WI38 (cell line): Measurements from ENCODE around the gene IFT81.

ENCODE experiments used
- H3K4me3 ChIP-seq: 2 replicates; pipeline ENCODE4 v1.5.1; 2011; ENCODE audit warnings: low read depth, mild to moderate bottlenecking, control low read depth, low read length
- TF ChIP-seq, protein P1 (sequence below): IDR thresholded peaks from 2 replicates; pipeline ENCODE4 v1.5.1; 2012; ENCODE audit warnings: low read depth, mild to moderate bottlenecking, control low read depth, low read length

The IFT81 gene

GRCh38 chr12:110141389-110141788 is 17.2 kb downstream of the IFT81 start:
- TF ChIP-seq, protein P1, sequence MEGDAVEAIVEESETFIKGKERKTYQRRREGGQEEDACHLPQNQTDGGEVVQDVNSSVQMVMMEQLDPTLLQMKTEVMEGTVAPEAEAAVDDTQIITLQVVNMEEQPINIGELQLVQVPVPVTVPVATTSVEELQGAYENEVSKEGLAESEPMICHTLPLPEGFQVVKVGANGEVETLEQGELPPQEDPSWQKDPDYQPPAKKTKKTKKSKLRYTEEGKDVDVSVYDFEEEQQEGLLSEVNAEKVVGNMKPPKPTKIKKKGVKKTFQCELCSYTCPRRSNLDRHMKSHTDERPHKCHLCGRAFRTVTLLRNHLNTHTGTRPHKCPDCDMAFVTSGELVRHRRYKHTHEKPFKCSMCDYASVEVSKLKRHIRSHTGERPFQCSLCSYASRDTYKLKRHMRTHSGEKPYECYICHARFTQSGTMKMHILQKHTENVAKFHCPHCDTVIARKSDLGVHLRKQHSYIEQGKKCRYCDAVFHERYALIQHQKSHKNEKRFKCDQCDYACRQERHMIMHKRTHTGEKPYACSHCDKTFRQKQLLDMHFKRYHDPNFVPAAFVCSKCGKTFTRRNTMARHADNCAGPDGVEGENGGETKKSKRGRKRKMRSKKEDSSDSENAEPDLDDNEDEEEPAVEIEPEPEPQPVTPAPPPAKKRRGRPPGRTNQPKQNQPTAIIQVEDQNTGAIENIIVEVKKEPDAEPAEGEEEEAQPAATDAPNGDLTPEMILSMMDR: no peak
- H3K4me3 ChIP-seq: no peak overlapping the region

GRCh38 chr12:110146986-110147385 is 22.8 kb downstream of the IFT81 start:
- no peak overlapping the region for H3K4me3 ChIP-seq
- TF ChIP-seq, protein P1: no peak

DNA sequence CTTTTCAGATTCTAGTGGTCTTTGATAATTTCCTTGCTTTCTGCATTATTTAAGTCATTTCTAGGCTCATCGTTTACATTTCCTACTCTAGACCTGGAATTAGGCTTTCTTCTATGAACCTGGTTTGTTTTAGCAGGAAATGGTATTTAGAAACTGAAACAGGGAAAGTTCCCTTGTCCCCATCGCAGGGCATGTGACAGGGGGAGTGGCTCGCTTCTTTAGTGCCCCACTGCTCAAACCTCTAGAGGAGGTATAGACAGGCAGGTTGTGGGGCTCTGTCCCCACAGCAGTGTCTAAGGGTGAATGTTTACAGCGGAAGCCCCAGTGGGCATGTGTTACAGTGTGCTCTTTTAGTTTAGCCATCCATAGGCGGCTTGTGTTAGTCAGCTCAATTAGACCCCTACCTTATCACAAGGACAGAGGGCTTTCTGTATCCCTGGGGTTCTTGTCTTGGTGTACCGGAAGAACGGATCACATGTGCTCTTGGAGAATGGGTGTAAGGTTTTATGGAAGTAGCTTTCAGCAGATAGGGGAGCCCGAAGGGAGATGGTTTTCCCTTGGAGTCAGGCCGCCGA is 25.0 kb downstream of the IFT81 start:
- H3K4me3 ChIP-seq: no peak overlapping the region
- TF ChIP-seq, protein P1: no peak

DNA sequence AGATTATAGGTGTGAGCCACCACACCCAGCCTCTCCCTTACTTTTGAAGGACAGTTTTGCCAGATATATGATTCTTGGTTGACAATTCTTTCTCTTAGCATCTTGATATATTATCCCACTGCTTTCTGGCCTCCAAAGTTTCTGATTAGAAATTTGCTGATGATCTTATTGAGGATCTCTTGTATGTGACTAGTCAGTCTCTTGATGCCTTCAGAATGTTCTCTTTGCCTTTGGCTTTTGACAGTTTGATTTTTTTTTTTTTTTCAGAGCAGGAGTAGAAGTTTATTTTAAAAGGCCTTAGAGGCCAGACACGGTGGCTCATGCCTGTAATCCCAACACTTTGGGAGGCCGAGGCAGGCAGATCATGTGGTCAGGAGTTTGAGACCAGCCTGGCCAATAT is 32.6 kb downstream of the IFT81 start:
- no peak overlapping the region for H3K4me3 ChIP-seq
- TF ChIP-seq, protein P1: no peak

- TF ChIP-seq, protein P1: no peak
- no peak overlapping the region for H3K4me3 ChIP-seq
Observed at GRCh38 chr12:110157539-110157938, 33.4 kb downstream of the IFT81 start.

- TF ChIP-seq, protein P1: no peak
- H3K4me3 ChIP-seq: no peak overlapping the region
Observed at GRCh38 chr12:110159671-110160245, 35.6 kb downstream of the IFT81 start.

DNA sequence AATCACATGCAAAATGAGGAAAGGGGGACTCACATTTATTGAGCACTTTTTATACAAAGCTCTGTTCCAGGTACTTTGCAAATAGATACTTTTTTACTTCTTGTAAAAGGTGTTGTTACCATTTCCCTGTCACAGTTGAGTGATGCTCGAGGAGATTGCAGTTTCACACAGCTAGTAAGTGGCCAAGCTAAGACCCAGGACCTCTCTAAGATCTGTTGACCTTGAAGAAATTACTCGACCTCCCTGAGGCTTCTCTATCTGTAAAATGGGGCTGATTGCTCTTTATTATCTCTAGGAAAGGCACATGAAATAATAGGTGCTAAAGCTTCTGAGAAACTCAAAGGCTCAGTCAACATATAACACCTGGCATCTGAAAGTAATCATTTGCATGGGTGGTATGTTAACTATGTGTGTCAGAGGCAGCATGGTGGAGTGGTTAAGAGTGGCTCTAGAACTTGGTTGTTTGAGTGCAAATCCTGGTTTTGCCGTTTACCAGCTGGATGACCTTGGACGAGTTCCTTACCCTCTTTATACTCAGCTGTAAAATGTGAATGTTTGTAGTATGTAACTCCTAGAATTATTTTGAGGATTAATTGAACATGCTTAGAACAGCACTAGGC is 41.5 kb downstream of the IFT81 start:
- TF ChIP-seq, protein P1: no peak
- no peak overlapping the region for H3K4me3 ChIP-seq
